Erythroblast (primary cell): ENCODE results near the gene POR.
"Not testable (repeated sequence)": the region's sequence is repeated elsewhere in the genome, so short reads cannot be mapped to it uniquely, and the experiment has no call there.

Experiments used
- DNase-seq, 2 experiments: peaks; one replicate each; lab custom pipeline; 2025; lab: John Stamatoyannopoulos, UW
- GATA1 ChIP-seq: IDR thresholded peaks from 2 replicates; pipeline ENCODE4 v1.6.1; 2011; ENCODE audit warnings: low read depth, mild to moderate bottlenecking, control low read depth, low read length, moderate library complexity
- POLR2A ChIP-seq: IDR thresholded peaks from 2 replicates; pipeline ENCODE4 v1.6.1; 2011; ENCODE audit warnings: mild to moderate bottlenecking, low read length

POR gene

DNA sequence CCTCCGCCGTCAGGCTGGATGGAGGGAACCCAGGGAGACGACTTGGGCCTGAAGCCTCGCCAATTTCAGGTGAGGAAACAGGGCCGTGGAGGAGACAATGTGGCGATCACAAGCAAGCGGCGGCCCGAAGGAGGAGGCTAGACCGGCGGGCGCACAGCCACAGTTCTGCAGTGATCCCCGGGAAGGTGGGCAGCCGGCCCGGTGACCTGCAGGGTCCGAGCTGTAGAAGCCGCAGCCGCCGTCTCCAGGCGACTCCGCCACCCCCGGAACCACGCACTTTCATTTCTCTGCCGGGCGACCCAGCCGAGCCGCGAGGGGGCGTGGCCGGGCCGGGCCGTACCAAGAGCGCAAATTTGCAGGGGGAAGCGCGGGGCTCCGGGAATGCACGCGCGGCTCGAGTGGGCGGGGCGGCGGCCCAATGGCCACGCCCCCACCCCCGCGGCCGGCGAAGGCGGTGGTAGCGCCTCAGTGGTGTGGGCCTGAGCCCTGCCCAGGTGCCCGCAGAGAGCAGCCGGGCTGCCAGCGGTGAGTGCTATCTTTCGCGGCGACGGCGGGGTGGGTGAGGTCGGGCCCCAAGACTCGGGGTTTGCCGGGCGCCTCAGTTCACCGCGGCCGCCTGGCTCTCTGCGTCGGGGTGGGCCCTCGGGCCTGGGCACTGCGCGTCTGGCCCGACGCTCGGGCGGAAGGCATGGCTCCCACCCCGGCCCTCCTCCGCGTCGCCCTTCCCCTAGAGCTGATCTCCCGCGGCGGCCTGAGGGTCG, at the start of gene POR:
Gene POR, plus strand, starts transcription at position 501 of the 761 bp plus-strand sequence. CDS start 38,847 bp downstream, outside the sequence.
- TF ChIP-seq POLR2A (peak; percentile 98), GATA1 (no peak)
- peak; percentile 97 to 99 for DNase-seq

DNA sequence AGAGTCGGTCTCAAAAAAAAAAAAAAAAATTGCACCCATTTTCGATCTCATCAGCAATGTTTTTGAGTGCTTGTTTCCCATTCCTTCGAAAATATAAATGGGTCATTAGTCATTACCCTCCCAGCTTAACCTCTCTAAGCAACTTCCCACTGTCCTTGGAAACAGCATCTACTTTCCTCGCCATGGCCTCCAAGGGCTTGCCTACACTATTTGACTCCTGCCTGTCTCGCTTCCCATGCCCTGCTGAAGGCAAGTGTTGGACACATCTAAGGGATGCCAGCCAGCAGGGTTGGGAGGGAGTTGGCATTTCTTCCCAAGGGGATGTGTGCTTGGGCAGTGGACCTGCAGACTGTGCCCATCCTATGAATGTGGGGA, 48.9 kb upstream of the POR start:
- DNase-seq: no peak

DNA sequence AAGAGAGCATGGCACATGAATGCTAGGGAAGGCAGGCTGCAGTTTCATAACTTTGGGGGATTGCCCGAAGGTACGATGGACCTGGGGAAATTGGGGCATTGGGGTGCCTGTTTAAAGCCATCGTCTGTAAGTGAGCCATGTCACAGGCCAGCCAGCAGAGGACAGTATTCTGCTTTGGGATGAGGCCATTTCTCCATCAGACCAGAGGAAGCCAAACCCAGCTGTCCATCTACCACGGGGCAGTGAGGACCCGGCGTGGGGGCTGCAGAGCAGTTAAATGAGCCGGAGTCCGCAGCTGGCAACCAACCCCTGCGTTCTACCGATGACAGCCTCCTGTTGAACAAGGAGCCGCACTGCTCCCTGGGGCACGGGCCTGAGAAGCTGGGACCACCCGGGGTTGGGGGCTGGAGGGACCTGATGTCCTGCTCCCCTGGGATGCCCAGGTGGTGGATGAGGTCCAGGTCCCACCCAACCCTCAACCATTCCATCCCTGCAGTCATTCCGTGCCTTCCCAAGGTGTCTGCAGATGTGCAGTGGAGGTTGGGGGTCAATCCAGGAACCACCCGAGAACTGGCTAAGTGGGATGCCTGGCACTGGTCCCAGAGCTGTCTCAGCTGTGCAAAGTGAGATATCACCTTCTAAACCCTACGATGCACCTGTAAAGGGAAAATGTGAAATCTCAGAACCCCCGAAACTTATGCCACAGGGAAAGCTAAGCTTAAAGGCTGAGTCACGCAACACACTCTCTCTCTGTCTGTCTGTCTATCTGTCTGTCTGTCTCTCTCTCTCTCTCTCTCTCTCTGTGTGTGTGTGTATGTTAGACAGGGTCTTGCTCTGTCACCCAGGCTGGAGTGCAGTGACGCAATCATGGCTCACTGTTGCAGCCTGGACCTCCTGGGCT, 48.2 kb upstream of the POR start:
- peak; percentile 65 to 75 for DNase-seq
- TF ChIP-seq POLR2A: no peak
- no peak for TF ChIP-seq GATA1

More for the DNA sequence above, 48.9 kb upstream of the POR start:
- no peak for TF ChIP-seq POLR2A
- no peak for TF ChIP-seq GATA1

DNA sequence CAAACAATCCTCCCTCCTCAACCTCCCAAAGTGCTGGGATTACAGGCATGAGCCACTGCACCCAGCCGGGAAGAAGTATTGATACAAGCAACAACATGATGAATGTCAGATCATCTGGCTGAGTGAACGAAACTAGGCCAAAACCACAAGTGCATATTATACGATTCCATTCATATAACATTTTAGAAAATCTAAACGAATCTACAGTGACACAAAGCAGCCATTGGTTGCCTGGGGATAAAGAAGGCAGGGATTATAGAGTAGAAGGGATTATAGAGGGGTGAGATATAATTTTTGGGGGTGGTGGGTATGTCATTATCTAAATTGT, 47.6 kb upstream of the POR start:
- TF ChIP-seq POLR2A (no peak), GATA1 (no peak)
- DNase-seq: no peak

DNA sequence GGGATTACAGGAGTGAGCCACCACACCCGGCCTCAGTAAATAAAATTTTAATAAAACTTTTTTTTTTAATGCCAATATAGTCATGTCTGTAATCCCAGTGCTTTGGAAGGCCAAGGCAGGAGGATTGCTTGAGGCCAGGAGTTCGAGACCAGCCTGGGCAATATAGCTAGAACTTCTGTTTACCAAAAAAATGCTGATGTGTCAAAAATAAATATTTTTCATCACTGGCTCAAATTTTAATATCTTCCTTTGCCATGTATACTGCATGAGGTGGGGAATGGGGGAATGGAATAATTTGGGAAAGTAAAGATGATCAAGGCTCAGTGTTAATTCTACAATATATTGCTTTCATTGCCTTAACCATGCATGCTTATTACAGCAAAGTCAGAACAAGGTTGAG, 46.8 kb upstream of the POR start:
- TF ChIP-seq GATA1: no peak
- DNase-seq: no peak

- TF ChIP-seq GATA1: no peak
- no peak for TF ChIP-seq POLR2A
- no peak for DNase-seq
These were observed 45.1 kb upstream of the POR start for GRCh38 chr7:75869776-75870379.

DNA sequence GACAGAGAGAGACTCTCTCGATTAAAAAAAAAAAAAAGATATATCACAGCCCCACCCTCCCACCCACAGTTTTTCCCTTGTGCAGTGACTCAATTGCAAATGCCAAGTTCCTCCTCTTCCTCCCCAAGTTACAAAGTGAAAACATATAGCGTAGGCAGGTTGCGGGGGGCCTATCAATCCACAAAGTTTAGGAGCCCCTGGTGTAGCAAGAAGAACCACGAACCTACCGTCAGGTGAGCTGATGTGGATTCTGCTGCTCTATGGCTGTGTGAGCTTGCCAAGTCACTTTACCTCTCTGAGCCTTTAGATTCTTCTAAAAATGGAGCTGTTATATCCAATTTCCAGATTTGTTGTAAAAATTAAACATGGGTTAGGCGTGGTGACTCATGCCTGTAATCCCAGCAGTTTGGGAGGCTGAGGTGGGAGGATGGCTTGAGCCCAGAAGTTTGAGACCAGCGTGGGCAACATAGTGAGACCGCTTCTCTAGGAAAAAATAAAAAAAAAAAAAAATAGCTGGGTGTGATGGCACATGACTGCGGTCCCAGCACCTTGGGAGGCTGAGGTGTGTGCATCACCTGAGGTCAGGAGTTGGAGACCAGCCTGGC, 44.3 kb upstream of the POR start:
- no peak for DNase-seq
- TF ChIP-seq GATA1: no peak
- no peak for TF ChIP-seq POLR2A

DNA sequence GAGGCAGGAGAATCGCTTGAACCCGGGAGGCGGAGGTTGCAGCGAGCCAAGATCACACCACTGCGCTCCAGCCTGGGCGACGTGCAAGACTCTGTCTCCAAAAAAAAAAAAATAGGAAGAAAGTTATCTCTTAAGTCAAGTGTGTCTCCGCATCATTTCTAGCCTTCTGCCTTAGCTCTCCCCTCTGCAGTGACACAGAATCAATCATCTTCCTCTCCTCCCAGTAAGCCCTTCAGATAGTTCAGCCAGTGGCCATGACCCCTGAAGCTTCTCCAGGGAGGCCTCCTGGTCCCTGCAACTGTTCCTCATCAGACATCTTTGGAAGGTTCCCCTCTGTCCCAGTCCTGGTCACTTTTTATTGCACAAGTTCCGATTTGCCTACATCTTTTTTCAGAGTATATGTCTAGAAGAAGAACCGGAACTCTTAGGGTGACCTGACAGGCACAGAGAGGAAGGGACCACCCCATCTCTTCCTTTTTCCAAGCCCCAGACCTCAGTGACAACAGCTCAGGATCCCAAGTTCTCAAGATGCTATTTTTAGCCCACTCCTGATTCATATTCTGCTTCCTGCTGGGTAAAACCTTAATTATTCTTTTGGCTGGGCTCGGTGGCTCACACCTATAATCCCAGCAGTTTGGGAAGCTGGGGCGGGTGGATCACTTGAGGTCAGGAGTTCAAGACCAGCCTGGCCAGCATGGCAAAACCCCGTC, 42.7 kb upstream of the POR start:
- TF ChIP-seq POLR2A (no peak), GATA1 (no peak)
- no peak for DNase-seq

DNA sequence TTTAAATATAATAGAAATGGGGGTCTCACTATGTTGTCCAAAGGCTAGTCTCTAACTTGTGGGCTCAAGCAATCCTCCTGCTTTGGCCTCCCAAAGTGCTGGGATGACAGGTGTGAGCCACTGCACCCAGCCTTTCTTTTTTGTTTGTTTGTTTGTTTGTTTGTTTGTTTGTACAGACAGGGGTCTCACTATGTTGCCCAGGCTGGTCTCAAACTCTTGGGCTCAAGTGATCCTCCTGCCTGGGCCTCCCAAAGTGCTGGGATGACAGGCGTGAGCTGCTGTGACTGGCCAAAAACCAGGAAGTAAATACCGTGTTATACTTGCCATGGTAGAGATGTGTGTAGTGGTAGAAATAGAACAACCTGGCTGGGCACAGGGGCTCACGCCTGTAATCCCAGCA, 40.8 kb upstream of the POR start:
- DNase-seq: not testable (repeated sequence)

DNA sequence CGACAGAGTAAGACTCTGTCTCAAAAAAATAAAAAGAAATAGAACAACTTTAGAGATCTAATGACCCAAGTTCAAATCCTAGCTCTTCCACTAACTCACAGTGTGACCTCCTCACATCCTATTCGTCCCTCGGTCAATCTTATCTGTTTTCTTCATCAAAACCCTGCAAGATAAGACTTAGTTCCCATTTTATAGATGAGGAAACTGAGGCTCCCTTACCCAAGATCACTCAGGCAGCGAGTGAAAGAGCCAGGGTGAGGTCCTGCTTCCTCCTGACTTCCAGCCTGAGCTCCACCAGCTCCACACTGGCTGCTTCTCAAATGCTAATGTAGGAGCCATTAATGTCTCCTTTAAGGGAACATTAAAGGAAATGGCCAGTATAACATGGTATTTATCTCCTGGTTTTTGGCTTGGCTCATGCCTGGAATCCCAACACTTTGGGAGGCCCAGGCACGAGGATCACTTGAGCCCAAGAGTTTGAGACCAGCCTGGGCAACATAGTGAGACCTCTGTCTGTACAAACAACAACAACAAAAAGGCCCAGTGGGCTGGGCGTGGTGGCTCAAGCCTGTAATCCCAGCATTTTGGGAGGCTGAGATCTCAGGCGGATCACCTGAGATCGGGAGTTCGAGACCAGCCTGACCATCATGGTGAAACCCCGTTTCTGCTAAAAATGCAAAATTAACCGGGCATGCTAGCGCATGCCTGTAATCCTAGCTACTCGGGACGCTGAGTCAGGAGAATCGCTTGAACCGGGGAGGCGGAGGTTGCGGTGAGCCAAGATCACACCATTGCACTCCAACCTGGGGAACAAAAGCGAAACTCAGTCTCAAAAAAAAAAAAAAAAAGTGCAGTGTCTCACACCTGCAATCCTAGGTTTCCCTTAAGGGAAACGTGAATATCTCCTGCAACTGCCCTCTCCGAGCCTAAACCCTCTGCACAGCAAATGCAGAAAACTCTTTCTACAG, 39.6 kb upstream of the POR start:
- TF ChIP-seq GATA1 (no peak), POLR2A (no peak)
- no peak for DNase-seq

- TF ChIP-seq POLR2A (no peak), GATA1 (no peak)
- DNase-seq: peak in 1 of 2 experiments; percentile 23
These were observed 38.7 kb upstream of the POR start for GRCh38 chr7:75876126-75876881.

- TF ChIP-seq GATA1: no peak
- no peak for TF ChIP-seq POLR2A
- DNase-seq: no peak
These were observed 36.6 kb upstream of the POR start for GRCh38 chr7:75878312-75878768.
